Right kidney (tissue), 1 donor: ENCODE measurements around the gene ESYT2.

ENCODE experiments used
- DNase-seq: peaks from one replicate; pipeline ENCODE4 v3.0.0-alpha.2; 2016

ESYT2 gene

GRCh38 chr7:158827411-158828132 is 1.7 kb downstream of the ESYT2 start:
- no peak for DNase-seq

DNA sequence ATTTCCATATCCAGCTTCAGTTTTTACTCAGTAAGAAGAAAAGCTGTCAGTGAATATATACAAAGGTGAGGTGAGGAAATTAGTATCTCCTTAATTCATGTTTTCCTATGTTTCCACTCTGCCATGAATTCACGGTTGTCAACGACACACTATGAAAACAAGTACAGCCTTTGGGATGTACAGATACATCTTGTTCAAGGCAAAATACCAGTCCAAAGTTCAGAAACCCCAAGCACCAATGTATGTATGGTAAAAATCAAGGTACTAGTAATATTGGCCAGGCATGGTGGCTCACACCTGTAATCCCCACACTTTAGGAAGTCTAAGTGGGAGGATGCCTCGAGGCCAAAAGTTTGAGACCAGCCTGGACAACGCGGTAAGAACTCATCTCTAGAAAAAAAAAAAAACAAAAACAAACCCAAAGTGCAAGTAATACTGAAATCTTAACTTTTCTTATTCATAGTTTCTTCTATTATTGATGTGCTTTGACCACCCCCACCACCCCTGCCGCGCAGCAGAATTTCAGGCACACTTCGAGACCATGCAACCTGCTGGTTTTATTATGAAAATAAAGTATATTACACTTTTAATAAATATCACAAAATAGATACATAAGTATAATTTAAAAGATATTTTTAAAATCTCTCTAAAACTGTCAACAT is 3.5 kb downstream of the ESYT2 start:
- no peak for DNase-seq

- DNase-seq, result no peak
Observed at GRCh38 chr7:158824028-158824427, 5.3 kb downstream of the ESYT2 start.

GRCh38 chr7:158821171-158822031 is 7.9 kb downstream of the ESYT2 start:
- DNase-seq, result no peak

GRCh38 chr7:158820656-158821055 is 8.7 kb downstream of the ESYT2 start:
- DNase-seq, result no peak

- DNase-seq, result no peak
Observed at GRCh38 chr7:158819571-158820203, 9.6 kb downstream of the ESYT2 start.

DNA sequence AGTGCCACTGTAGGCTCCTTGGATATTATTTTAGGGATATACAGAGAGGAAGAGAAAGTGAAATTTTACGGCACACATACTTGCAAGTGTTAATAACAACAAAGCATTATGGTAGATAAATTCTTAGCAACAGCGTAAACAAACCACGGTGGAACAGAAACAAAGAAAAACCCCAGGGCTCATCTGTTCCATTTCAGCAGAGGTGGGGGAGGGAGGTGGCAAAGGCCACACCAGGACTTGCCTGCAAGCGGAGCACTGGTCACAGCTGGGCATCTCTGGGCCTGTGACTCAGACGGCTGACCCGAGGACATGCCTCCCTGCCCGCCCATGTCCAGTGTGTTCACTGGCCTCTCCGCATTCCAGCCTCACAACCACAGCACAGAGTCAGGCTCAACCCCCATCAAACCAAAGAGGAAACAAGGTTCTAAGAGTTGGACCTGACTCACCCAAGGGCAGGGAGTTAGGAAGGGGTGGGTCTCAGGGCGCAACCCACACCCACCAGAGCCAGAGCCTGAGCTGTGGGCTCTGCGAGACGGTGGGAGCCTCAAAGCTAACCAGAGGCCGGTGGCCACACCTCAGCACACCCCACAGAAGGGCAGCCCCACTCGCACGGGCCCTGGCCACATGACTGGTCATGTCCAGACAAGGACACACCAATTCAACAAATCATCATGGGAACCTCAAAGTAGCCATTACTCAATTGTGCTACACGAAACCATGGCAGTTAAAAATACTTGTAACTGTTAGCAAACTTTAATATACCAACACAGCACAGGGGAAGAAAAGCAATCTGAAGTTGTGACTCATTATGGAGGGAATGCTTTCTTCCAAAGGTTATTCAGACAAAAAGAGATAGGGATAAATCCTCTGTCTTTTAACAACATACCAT is 10.7 kb downstream of the ESYT2 start:
- DNase-seq, result peak; percentile 54

DNA sequence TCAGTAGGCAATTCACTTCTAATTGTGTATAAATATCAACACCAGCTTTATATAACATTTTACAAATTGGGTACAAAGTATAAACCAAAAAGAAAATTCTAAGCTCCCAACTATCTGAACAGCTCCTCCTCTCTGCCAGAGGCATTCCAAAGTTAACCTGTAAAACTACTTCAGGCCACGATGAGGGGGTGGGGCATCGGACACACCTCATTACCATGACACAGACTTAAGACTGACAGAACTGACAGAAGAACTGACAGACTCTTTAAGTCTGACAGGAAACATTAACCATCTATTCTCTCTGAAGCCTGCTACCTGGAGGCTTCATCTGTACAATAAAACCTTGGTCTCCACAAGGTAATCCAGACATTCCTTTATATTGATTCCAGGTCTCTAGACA is 12.3 kb downstream of the ESYT2 start:
- DNase-seq, result no peak

GRCh38 chr7:158816271-158816670 is 13.0 kb downstream of the ESYT2 start:
- no peak for DNase-seq

DNA sequence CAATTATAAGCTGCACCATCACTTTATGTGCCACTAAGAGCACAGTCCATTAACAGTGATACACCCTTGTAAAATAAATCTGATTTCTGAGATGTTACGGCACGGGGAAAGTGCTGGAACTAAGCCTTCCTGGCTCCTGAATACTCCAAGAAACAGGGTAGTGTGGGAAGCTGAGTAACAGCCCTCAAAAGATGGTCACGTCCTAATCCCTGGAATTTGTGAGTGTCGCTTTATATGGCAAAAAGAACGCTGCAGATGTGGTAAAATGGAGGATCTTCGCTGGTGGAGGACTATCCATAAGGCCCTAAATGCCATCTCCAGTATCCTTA is 13.5 kb downstream of the ESYT2 start:
- no peak for DNase-seq

GRCh38 chr7:158815083-158815799 is 14.1 kb downstream of the ESYT2 start:
- DNase-seq, result no peak

GRCh38 chr7:158814637-158815036 is 14.7 kb downstream of the ESYT2 start:
- no peak for DNase-seq

DNA sequence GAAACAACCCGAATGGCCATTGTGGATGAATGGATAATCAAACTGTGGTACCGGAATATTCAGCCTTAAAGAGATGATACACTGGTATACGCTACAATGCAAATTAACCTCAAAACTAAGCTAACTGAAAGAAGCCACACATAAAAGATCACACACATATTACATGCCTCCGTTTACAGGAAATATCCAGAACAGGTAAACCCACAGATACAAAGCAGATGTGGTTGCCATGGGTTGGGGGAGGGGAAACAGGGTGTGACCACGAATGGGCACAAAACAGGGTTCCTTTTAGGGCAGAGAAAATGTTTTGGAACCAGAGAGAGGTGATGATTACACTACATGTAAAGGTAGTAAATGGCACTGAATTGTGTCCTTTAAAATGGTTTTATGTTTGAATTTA is 16.6 kb downstream of the ESYT2 start:
- no peak for DNase-seq

DNA sequence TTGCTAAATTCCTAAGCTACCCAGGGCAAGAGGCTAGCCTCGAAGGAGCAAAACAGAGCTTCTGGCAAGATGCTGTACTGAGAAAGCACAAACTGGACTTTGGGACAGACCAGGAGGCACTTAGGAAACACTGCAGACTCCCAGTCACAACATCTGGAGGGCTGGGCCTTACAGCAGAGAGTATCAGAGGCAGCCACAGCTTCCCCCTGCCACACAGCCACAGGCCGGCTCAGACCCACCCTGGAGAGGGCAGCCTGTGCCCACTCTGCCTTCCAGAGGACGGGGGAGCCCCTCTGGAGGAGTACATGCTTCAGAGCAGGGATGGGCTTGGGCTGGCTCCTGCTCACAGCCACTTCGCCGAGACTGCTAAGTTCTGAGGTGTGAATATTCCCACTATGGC is 17.4 kb downstream of the ESYT2 start:
- DNase-seq, result no peak

DNA sequence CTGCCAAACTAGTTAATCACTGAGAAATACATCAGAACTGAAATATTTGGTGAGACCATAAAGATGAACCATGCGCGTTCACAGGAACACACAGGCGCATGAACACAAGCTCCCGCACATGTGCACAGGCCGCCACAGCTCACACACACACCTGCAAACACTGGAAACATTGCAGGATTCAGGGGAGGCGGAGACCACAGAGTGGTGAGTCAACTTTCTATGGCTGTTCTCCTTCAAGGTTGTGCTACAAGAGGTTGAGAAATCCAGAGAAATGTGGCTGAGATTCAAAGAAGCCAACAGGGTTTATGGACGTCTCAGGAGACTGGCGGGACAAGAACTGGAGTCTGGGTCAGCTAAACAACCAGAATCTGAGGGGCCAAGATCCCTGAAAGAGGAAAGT is 17.8 kb downstream of the ESYT2 start:
- DNase-seq, result no peak

- no peak for DNase-seq
Observed at GRCh38 chr7:158810846-158811245, 18.5 kb downstream of the ESYT2 start.

DNA sequence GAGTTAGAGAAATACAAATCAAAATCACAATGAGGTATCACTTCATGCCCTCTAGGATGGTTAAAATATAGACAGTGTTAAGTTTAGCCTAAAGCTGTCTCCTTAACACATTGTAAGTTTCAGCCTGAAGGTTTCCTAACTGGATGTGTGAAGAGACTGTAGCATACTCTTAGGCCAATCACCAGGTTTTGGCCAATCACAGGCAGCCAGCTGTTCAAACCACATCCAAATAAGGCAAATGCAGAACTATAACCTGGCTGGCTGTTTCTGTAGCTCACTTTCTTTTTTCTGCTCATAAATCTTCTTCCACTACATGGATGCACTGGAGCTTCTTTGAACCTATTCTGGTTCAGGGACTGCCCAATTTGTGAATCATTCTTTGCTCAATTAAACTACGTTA is 19.7 kb downstream of the ESYT2 start:
- no peak for DNase-seq

DNA sequence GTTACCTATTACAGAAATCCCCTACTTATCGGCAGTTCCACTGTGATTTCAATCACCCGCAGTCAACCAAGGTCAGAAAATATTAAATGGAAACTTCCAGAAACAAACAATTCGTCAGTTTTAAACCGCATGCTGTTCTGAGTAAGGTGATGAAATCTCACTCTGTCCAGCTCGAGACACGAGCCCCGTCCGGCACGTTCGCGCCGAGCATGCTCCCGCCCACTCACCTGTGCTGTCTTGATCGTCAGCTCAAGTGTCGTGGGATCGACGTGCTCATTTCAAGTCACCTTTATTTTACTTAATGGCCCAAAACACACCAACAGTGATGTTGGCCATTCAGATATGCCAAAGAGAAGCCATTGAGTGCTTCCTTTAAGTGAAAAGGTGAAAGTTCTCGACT is 21.2 kb downstream of the ESYT2 start:
- DNase-seq, result no peak

DNA sequence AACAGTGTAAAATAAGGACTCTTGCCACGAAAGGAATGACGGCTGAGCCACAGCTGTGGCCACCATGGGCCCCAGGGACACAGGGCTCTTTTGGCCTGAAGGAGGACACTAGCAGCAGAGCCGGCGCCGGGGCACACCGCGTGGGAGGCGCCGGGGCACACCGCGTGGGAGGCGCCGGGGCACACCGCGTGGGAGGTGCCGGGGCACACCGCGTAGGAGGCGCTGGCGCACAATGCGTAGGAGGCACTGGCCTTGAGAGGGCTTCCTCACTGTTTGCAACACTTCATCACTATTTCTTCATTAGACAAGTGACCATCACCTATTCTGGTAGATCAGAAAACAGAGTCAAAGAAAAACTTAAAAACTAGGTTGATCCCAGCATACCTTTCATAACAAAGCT is 23.4 kb downstream of the ESYT2 start:
- DNase-seq, result no peak

- DNase-seq, result no peak
Observed at GRCh38 chr7:158805414-158805813, 23.9 kb downstream of the ESYT2 start.

DNA sequence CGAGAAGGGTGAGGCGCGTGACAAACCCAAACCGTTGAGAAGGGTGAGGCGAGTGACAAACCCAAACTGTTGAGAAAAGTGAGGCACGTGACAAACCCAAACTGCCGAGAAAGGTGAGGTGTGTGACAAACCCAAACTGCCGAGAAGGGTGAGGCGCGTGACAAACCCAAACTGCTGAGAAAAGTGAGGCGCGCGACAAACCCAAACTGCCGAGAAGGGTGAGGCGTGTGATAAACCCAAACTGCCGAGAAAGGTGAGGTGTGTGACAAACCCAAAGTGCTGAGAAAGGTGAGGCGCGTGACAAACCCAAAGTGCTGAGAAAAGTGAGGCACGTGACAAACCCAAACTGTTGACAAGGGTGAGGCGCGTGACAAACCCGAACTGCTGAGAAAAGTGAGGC is 25.0 kb downstream of the ESYT2 start:
- no peak for DNase-seq
